ENCODE data around the gene PPFIBP2. TPM values are rescaled to one million over a fixed set of nuclear protein-coding genes. Genes with fewer than 3 reads are reported as not detected.

Gene PPFIBP2
- polyA plus RNA-seq, 1 experiment = 20.6 TPM

DNA sequence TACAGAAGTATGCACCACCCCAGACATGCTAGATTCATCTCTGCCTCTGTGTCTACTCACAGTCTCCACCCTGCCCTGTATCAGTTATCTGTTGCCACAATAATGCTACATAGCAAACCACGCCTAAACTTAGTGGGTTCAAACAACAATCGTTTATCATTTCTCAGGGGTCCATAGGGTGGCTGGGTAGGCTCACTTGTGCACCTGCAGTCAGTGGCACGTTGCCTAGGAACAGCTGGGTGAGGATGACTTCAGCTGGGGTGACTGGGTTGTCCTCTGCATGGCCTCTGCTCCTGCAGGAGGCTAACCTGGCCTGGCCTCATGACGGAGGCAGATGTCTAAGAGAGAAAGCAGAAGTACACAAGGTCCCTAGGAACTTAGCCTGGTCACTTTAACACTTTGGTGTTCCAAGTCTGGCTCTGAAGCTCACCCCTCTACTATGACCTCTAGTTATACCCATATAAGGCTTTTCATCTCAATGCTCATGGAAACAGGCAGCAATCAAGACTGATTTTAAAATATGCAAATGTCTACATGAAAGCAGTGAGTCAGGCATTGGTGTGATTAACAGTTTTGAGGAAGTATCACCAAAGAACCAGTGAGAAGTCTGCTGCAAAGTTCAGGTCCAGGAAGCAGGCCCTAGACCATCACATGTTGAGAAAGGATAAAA lies 17.8 kb upstream of the PPFIBP2 start:
- TF ChIP-seq, protein P1, sequence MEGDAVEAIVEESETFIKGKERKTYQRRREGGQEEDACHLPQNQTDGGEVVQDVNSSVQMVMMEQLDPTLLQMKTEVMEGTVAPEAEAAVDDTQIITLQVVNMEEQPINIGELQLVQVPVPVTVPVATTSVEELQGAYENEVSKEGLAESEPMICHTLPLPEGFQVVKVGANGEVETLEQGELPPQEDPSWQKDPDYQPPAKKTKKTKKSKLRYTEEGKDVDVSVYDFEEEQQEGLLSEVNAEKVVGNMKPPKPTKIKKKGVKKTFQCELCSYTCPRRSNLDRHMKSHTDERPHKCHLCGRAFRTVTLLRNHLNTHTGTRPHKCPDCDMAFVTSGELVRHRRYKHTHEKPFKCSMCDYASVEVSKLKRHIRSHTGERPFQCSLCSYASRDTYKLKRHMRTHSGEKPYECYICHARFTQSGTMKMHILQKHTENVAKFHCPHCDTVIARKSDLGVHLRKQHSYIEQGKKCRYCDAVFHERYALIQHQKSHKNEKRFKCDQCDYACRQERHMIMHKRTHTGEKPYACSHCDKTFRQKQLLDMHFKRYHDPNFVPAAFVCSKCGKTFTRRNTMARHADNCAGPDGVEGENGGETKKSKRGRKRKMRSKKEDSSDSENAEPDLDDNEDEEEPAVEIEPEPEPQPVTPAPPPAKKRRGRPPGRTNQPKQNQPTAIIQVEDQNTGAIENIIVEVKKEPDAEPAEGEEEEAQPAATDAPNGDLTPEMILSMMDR (IDR thresholded peaks at IDR 0.05; ENCODE audit: insufficient read depth, low read depth, low read length) = no peak
- Histone ChIP-seq H3K36me3 (ENCODE audit: control insufficient read depth, insufficient read depth, low read length) (no peaks in the 10 kb centered on the region), H3K4me3 (ENCODE audit: low read depth, low read length) (no peak overlapping the region), H3K27me3 (ENCODE audit: control insufficient read depth, insufficient read depth, low read length) (no peaks in the 10 kb centered on the region)
- ChIA-PET POLR2A (no interaction called here), CTCF (interaction anchor here (0.7 to 1.3 kb wide), 2 partner anchors 12 to 54 kb away, joined by 3 to 4 read pairs; no protein-coding TSS in a partner anchor)
- no peak for DNase-seq (ENCODE audit: low read depth)

DNA sequence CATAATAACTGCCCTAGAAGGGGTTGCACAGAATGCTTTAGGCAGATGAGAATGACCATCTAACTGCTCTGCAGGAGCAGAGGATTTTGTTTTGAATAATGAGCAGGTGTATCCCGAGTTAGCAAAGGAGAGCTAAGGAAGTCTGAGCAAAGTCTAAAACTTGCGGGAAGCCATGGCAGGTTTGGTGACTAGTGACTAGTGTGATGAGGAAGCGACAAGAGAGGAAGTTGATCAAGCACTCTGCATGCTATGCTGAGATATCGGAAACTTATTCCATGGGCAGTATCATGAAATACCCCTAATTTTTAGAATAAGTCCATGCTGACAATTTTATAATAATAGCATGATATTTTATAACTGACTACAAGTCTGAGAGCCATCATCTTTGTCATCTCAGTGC lies 15.6 kb upstream of the PPFIBP2 start:
- Histone ChIP-seq H3K36me3 (ENCODE audit: control insufficient read depth, insufficient read depth, low read length) (no peaks in the 10 kb centered on the region), H3K4me3 (ENCODE audit: low read depth, low read length) (no peak overlapping the region), H3K27me3 (ENCODE audit: control insufficient read depth, insufficient read depth, low read length) (no peaks in the 10 kb centered on the region)
- no peak for DNase-seq (ENCODE audit: low read depth)
- ChIA-PET CTCF (interaction anchor here (1.0 to 1.8 kb wide), 2 partner anchors 14 to 15 kb away, joined by 4 read pairs; partner anchors contain the start of gene PPFIBP2), POLR2A (no interaction called here)
- TF ChIP-seq, protein P1 (IDR thresholded peaks at IDR 0.05; ENCODE audit: insufficient read depth, low read depth, low read length) = no peak

DNA sequence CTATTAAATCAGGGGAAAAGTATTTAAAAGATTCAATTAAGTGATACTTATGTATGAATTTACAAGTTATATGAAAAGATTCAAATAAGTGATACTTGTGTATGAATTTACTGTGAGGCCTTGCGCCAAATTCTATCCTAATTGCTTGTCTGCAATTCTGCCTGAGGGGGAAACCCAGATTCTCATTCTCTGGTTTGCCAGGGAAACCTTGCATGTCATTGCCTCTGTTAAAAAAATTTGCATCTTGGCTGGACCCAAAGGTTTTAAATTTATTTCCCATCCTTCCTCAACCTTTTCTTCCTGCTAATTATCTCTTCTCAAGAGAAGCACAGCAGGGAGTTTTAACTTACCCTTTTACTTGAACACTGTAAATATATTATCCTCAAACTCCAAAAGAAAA lies 14.7 kb upstream of the PPFIBP2 start:
- no peak overlapping the region for H3K4me3 ChIP-seq (ENCODE audit: low read depth, low read length)
- no peaks in the 10 kb centered on the region for H3K36me3 ChIP-seq (ENCODE audit: control insufficient read depth, insufficient read depth, low read length)
- CTCF ChIA-PET = interaction anchor here (1.0 to 1.8 kb wide), 2 partner anchors 13 to 14 kb away, joined by 4 read pairs; partner anchors contain the start of gene PPFIBP2
- H3K27me3 ChIP-seq (ENCODE audit: control insufficient read depth, insufficient read depth, low read length) = no peaks in the 10 kb centered on the region
- TF ChIP-seq, protein P1 (IDR thresholded peaks at IDR 0.05; ENCODE audit: insufficient read depth, low read depth, low read length) = no peak
- POLR2A ChIA-PET = no interaction called here
- DNase-seq (ENCODE audit: low read depth) = no peak

- no peaks in the 10 kb centered on the region for H3K36me3 ChIP-seq (ENCODE audit: control insufficient read depth, insufficient read depth, low read length)
- H3K27me3 ChIP-seq (ENCODE audit: control insufficient read depth, insufficient read depth, low read length) = no peaks in the 10 kb centered on the region
- ChIA-PET POLR2A (no interaction called here), CTCF (no interaction called here)
- TF ChIP-seq, protein P1 (IDR thresholded peaks at IDR 0.05; ENCODE audit: insufficient read depth, low read depth, low read length) = no peak
- H3K4me3 ChIP-seq (ENCODE audit: low read depth, low read length) = no peak overlapping the region
- no peak for DNase-seq (ENCODE audit: low read depth)
Observed at GRCh38 chr11:7500251-7500650, 13.5 kb upstream of the PPFIBP2 start.

- Histone ChIP-seq H3K27me3 (ENCODE audit: control insufficient read depth, insufficient read depth, low read length) (no peaks in the 10 kb centered on the region), H3K4me3 (ENCODE audit: low read depth, low read length) (no peak overlapping the region), H3K36me3 (ENCODE audit: control insufficient read depth, insufficient read depth, low read length) (no peaks in the 10 kb centered on the region)
- POLR2A ChIA-PET = no interaction called here
- DNase-seq (ENCODE audit: low read depth) = no peak
- CTCF ChIA-PET = interaction anchor here (1.3 to 1.6 kb wide), 2 partner anchors 10 to 11 kb away, joined by 5 read pairs; no protein-coding TSS in a partner anchor
- TF ChIP-seq, protein P1 (IDR thresholded peaks at IDR 0.05; ENCODE audit: insufficient read depth, low read depth, low read length) = no peak
Observed at GRCh38 chr11:7501251-7501650, 12.5 kb upstream of the PPFIBP2 start.
